GM12872 (cell line): Measurements from ENCODE around the gene GRIK4.

Source experiments
- CTCF ChIP-seq: IDR thresholded peaks from 3 replicates; pipeline ENCODE4 v1.5.1; 2011; ENCODE audit warnings: low read depth, mild to moderate bottlenecking, low read length, moderate library complexity; ENCODE audit not compliant: insufficient read depth

GRIK4 gene

DNA sequence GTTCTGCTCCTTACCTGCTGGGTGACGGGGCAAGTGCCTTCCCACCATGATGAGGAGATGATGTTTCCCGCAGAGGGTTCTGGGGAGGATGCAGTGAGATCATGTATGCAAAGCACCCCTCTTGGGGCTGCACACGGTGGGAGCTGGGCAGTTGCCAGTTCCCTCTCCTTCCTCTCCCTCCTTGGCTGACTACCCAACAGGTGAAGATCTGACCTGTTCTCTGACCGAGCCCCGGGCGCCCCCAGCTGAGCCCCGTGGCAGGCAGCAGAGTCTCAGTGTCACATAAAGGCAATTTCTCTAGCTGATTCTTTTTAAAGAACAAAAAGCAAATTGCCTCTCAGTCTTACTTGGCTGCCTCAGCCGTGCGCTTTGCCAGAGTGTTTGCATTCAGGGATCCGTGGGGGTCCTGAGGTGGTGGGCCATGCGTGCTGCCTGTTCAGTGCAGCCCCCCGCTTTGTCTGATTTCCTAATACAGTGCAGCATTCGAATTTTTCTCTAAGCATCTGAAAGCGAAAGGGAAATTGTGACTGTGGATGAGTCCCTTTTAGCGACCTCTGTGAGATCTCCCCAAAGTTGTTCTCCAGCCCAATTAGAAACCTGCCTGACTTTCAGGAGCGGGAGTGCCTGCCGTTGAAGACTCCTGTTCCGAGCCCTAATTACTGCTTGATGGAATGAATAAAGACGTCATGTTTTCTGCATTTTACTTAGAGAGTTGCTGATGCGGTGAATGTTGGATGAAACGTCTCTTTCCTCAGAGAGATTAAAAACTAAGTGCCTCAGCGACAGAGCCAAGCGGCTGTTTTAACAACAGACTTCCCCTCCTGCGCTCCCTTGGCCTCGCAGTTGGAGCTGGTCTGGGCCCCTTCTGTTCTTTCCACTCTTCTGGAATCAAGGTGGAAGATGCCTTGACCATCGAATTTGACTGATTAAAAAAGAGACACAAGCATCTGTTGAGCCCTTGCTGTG lies 86.0 kb downstream of the GRIK4 start:
- TF ChIP-seq CTCF, result no peak

GRCh38 chr11:120598517-120599257 lies 87.1 kb downstream of the GRIK4 start:
- no peak for TF ChIP-seq CTCF

DNA sequence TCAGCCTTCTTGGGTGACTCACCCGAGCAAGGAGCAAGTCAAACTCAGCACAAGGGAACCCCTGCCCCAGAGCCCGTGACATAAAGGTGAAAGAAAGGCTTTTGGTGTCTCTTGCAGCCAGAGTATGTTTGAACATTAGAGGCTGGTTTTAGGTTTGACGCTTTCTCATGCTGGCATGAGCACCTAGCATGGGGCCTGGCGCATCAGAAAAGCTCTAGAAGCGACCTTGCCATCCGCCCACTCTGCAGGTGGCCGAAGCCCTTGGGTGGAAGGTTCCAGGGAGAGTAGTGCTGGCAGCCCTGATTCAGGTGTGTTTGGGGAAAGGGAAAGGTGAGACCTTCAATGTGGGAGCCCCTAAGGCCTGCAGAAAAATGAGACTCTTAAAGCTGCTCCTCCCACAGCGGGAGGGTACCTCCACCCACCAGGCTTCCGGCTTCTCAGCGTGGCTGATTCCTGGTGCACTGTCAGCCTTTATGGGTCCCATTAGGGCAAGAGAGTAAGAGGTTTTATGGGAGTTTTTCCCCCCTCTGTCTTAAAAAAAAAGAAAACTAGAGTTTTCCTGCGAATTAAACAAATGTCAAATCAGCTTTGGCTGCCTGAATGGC lies 88.4 kb downstream of the GRIK4 start:
- TF ChIP-seq CTCF, result no peak

DNA sequence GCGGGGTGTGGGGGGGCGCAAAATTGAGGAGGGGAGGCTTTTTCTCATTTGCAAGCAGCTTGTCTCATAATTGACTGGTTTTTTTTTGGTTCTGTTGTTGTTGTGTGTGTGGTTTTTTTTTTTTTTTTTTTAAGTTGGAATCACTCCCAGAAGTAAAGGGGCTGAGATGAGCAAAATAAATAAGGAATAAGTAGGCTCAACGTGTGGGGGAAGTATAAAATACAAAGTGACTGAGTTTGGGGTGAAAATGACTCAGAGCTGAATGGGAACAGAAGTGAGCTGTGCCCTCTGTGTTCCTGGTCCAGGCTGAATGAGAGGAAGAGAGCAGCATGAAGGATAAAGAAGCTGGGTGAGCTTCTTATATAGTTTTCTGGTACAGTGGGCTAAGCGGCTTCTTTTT lies 90.0 kb downstream of the GRIK4 start:
- TF ChIP-seq CTCF, result no peak

GRCh38 chr11:120603071-120603470 lies 91.5 kb downstream of the GRIK4 start:
- TF ChIP-seq CTCF, result no peak

DNA sequence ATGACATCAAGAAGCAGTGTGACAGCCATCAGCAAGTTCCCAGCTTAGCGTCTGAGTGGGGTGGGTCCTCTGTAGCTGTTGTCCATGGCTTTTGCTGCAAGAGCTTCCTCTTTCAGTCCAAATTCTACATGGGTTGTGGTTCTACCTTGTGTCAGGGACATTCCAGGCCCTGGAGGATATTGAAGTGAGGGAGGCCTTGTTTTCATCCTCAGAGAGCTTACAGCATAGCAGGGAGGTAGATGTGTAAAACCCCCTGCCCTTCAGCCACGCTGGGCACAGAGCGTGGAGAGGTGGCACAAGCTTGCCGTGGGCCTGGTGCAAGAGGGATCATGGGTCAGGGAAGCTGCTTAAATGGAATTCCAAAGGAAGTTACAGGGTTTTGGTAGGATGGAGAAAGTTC lies 93.9 kb downstream of the GRIK4 start:
- TF ChIP-seq CTCF, result no peak
